Activated CD8-positive, alpha-beta memory T cell treated with anti-CD3 and anti-CD28 coated beads, Interleukin-2, amount 10 ng/mL, durations not matched to agents 7 days and 5 days (primary cell): ENCODE data around the gene TRIM10. TPM values are rescaled to one million over a fixed set of nuclear protein-coding genes. Genes with fewer than 3 reads are reported as not detected.
A peak's percentile ranks its signal among the peaks of the same experiment; 100 is the strongest.

ENCODE experiments used
- ATAC-seq: fragments of 150-1000 bp; cut with Tn5 transposase; one replicate; pipeline ENCODE4 v1.10.0; 2021; ENCODE audit warnings: moderate library complexity
- CTCF ChIA-PET: fragments of 350-600 bp; sonication (Branson Sonifier 250); formaldehyde crosslinking; loops from one replicate; lab custom pipeline; 2021; ENCODE audit warnings: antibody characterized with exemption; lab: Charles Lee
- DNase-seq: peaks from one replicate; pipeline ENCODE4 v3.0.0-alpha.2; 2020
- H3K27ac Mint-ChIP-seq: one replicate; pipeline ENCODE4 v1.8.0; 2021; ENCODE audit warnings: mild to moderate bottlenecking, mixed read lengths
- H3K27me3 Mint-ChIP-seq: one replicate; pipeline ENCODE4 v1.8.0; 2021; ENCODE audit warnings: mixed read lengths
- H3K36me3 Mint-ChIP-seq: one replicate; pipeline ENCODE4 v1.8.0; 2021; ENCODE audit warnings: mild to moderate bottlenecking, mixed read lengths
- H3K4me1 Mint-ChIP-seq: one replicate; pipeline ENCODE4 v1.8.0; 2021; ENCODE audit warnings: mixed read lengths
- H3K4me3 Mint-ChIP-seq: one replicate; pipeline ENCODE4 v1.8.0; 2021; ENCODE audit warnings: mild to moderate bottlenecking, moderate library complexity, mixed read lengths
- H3K9me3 Mint-ChIP-seq: one replicate; pipeline ENCODE4 v1.8.0; 2022; ENCODE audit warnings: low read depth, mixed read lengths
- total RNA-seq, 2 experiments: library from RNA; stranded (reverse); gene quantifications; one replicate each; pipeline ENCODE4 v1.2.3, GENCODE V29; 2021

TRIM10 gene
- total RNA-seq, 2 experiments from 2014 or later = not detected

DNA sequence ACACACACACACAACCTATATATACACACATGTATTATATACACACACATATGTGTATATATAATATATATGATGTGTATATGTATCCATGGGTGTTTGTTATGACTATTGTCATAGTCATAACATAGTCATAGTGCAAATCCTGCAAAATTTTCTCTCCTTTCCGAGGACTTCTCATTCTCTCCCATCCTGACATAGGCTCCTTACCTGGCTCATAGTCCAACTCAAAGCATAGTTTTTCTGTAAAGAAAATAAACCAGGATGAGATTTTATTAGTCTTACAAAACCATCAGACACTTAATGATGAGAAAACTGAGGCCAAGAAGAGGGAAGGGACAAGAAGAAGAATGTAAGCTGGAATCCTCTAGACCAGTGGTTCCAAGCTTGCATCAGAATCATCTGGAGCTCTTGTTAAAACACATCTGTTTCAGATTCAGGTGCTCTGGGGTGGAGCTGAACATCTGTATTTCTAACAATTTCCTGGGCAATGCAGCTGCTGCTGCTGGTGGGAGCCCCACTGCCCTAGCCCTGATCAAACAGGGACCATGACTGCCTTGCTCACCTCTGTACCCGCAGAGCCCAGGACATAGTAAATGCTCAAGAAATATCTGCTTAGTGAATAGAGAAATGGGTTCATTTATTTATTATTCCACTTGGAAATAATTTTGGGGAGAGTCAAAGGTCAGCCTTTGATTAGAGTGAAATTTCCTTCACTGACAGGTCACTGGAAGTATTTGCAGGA lies 5.3 kb downstream of the TRIM10 start:
- Mint-ChIP-seq H3K4me3 (no peak overlapping the region), H3K9me3 (no peaks in the 10 kb centered on the region), H3K4me1 (peaks cover 20% of the 10 kb centered on the region), H3K27ac (no peak overlapping the region), H3K27me3 (peaks cover 47% of the 10 kb centered on the region), H3K36me3 (no peaks in the 10 kb centered on the region)
- CTCF ChIA-PET = no interaction called here
- DNase-seq = no peak
- no peak for ATAC-seq

DNA sequence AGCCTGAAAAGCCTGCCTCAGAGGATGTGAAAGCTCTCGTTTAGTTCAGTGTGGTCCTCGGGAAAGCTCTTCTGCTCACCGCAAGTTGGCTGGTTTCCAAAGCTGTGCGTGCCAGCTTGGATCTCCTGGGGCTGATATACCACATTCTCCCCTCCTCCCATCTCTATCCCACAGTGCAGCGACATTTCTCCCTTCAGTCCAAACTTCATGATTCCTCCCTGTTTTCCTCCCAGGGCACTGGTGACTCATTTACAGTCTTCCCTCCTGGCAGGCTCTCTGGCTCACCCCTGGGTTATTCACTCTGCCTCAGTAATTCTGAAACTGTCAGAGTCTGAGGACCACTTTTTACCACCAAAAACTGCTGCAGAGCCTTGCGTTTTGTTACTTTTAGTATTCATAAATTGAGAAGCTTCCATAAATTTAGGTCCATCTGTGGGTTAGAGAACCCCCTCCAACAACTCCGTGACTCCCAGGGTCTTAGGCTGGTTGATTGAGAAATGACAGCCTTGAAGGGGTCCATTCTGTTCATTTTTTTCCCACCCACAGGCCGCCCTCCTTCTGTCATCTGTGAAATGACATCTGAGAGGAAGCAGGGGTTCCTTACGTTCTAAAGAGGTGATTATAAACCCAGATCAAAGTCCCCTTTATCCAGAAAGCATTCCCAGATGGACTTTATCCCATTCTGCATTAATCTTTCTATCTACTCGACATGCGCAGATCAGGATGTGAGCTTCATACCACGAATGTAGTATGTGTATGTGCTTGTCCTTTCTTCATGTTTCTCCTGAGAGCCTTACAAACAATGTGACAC lies 6.1 kb downstream of the TRIM10 start:
- no peak overlapping the region for H3K27ac Mint-ChIP-seq
- H3K27me3 Mint-ChIP-seq = peaks cover 52% of the 10 kb centered on the region
- no peak overlapping the region for H3K4me3 Mint-ChIP-seq
- H3K9me3 Mint-ChIP-seq = no peaks in the 10 kb centered on the region
- CTCF ChIA-PET = interaction anchor here (1.3 kb wide), 1 partner anchor 24 kb away, joined by 3 read pairs; no protein-coding TSS in a partner anchor
- peaks cover 22% of the 10 kb centered on the region for H3K4me1 Mint-ChIP-seq
- ATAC-seq (no peak), DNase-seq (no peak)
- no peaks in the 10 kb centered on the region for H3K36me3 Mint-ChIP-seq

DNA sequence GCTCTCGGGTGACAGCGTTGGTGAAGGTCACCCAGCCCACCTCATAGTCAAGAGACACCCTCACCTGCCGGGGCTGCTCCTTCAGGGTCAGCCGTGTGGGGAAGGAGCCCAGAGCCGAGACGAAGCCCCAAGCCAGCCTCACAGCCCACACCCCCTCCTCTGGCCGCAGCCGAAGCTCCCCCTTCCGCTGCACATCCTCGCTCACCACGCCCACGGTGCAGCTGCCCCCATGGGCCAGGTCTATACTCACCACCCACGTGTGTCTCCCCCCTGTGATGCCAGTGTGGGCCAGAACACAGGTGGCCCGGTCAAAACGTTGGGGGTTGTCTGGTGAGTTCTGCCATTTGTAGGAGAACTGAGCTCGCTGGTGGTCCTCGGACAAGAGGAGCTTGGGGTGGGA lies 7.0 kb downstream of the TRIM10 start:
- no peak for DNase-seq
- no peaks in the 10 kb centered on the region for H3K9me3 Mint-ChIP-seq
- H3K4me3 Mint-ChIP-seq = no peak overlapping the region
- no peak for ATAC-seq
- H3K36me3 Mint-ChIP-seq = no peaks in the 10 kb centered on the region
- H3K4me1 Mint-ChIP-seq = peaks cover 19% of the 10 kb centered on the region
- H3K27me3 Mint-ChIP-seq = peaks cover 45% of the 10 kb centered on the region
- CTCF ChIA-PET = interaction anchor here (1.3 to 3.1 kb wide), 2 partner anchors 23 to 51 kb away, joined by 3 to 8 read pairs; no protein-coding TSS in a partner anchor
- H3K27ac Mint-ChIP-seq = no peak overlapping the region

DNA sequence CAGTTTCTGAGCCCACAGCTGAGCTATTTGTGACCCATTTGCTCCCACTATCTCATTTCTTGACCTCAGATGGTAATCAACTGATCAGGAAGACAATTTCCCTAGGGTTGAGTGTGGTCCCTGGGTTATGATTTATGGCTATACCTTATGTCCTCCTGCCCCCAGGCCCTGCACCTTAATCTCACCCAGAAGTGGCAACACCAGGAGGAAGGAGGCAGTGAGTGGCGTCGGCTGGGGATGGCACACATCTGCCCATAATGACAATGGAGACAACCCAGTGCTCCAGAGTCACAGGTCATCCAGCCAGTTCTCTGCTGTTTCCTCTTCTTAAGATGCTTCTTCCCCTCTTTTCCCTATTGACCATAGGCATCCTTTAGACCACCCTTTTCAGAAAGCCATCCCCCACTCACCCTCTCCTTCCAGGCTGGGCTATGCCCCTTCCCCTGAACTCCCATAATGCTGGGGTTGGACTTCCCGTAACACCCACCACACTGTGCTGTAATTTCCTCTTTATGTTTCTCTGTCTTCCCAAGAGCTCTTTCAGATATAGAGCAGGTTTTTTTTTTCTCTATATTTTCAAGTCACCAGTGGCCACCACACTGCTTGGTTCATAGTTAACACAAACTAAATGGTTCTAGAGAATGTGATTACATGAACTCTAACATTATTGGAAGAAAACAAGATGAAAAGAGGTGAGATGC lies 8.0 kb downstream of the TRIM10 start:
- no peak overlapping the region for H3K27ac Mint-ChIP-seq
- ATAC-seq = no peak
- peaks cover 39% of the 10 kb centered on the region for H3K27me3 Mint-ChIP-seq
- CTCF ChIA-PET = interaction anchor here (2.5 to 3.1 kb wide), 2 partner anchors 22 to 50 kb away, joined by 8 to 12 read pairs; no protein-coding TSS in a partner anchor
- no peak for DNase-seq
- no peaks in the 10 kb centered on the region for H3K36me3 Mint-ChIP-seq
- H3K4me3 Mint-ChIP-seq = no peak overlapping the region
- H3K4me1 Mint-ChIP-seq = peaks cover 11% of the 10 kb centered on the region
- H3K9me3 Mint-ChIP-seq = no peaks in the 10 kb centered on the region

DNA sequence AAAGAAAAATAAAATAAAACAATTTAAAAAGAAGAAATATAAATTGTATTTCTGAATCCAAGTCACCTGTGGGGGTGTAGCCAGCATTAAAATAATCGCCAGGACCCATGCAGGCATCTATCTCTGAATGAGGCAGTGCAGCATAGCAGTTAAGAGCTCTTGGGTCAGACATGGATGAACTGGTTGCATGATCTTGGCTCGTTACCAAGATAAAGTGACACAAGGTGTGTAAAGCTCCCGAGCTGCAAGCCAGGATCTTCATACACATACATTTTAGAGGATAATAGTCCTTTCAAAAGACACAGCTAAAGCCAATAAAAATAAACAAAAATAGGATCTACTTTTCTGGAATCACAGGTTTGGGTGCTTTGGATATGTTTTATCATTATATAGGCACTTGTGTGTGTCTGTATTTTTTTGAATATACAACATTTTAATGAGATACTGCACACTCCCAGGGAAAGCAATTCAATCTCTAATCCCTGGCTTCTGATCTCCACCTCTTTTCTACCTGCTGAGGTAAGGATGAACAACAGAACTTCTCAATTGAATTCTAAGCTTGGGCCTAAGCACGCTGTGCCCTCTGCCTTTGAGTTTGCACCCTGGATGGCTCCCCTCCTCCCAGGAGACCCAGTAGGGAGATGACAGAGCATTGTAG lies 8.9 kb downstream of the TRIM10 start:
- Mint-ChIP-seq H3K4me1 (peaks cover 8% of the 10 kb centered on the region), H3K9me3 (no peaks in the 10 kb centered on the region), H3K4me3 (no peak overlapping the region), H3K27ac (no peak overlapping the region), H3K36me3 (no peaks in the 10 kb centered on the region), H3K27me3 (peaks cover 44% of the 10 kb centered on the region)
- CTCF ChIA-PET = interaction anchor here (1.4 to 3.1 kb wide), 4 partner anchors 19 to 49 kb away, joined by 4 to 12 read pairs (median 6); no protein-coding TSS in a partner anchor
- ATAC-seq (no peak), DNase-seq (no peak)

DNA sequence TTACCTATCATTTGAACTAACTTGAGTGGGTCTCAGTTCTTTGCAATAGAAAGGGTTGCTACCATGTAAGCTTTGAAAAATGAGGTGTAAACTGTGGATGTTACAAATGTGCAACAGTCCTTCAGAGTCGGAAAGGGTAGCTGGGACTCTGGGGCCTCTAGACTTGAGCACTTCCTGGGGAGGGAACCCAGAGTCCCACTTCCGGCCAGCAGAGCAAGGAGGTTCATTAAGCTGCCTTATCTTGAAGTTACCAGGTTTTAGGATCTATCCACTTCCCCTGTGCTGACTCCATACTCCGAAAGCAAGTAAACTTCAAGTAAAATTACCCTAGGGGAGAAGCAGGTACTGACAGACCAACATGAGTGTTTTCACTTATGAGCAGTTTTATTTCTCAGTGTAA lies 9.4 kb downstream of the TRIM10 start:
- DNase-seq (no peak), ATAC-seq (no peak)
- Mint-ChIP-seq H3K4me1 (peaks cover 10% of the 10 kb centered on the region), H3K36me3 (no peaks in the 10 kb centered on the region), H3K27ac (no peak overlapping the region), H3K9me3 (no peaks in the 10 kb centered on the region), H3K4me3 (no peak overlapping the region), H3K27me3 (peaks cover 44% of the 10 kb centered on the region)
- CTCF ChIA-PET = interaction anchor here (1.4 to 3.1 kb wide), 4 partner anchors 19 to 48 kb away, joined by 4 to 12 read pairs (median 6); no protein-coding TSS in a partner anchor

DNA sequence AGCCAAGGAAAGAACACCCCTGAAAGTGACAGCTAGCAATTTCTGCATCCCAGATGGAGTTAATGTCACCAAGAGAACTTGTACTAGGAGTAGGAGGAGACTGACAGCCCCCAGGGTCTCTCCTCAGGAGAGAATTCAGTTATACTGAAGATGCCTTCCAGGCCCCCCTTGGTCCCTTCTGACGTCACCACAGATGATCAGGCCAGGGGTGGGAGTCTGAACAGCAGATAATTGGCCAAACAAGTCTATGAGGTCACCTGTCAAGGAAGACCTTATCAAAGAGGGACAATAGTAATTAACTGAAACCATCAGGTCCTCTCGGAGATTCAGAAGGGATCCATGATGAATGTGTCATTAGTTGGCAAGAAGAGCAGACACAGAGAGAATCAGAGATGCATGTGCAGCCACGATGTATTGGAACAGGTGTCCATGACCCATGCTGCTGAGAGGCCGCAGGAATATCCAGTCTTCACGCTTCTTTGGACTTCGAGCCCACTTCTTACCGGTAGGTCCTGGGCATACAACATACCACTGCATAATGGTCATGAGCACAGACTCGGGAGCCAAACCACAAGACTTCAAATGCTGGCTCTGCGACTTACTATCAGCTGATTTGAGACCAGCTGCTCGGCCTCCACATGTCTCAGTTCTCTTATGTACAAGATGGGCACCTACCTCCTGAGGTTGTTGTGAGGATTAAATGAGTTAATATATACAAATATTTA lies 10.2 kb downstream of the TRIM10 start:
- H3K4me1 Mint-ChIP-seq = peaks cover 10% of the 10 kb centered on the region
- no peaks in the 10 kb centered on the region for H3K9me3 Mint-ChIP-seq
- ATAC-seq (no peak), DNase-seq (no peak)
- H3K4me3 Mint-ChIP-seq = no peak overlapping the region
- peaks cover 45% of the 10 kb centered on the region for H3K27me3 Mint-ChIP-seq
- CTCF ChIA-PET = interaction anchor here (1.4 to 3.1 kb wide), 4 partner anchors 19 to 48 kb away, joined by 4 to 12 read pairs (median 6); no protein-coding TSS in a partner anchor
- no peaks in the 10 kb centered on the region for H3K36me3 Mint-ChIP-seq
- no peak overlapping the region for H3K27ac Mint-ChIP-seq

DNA sequence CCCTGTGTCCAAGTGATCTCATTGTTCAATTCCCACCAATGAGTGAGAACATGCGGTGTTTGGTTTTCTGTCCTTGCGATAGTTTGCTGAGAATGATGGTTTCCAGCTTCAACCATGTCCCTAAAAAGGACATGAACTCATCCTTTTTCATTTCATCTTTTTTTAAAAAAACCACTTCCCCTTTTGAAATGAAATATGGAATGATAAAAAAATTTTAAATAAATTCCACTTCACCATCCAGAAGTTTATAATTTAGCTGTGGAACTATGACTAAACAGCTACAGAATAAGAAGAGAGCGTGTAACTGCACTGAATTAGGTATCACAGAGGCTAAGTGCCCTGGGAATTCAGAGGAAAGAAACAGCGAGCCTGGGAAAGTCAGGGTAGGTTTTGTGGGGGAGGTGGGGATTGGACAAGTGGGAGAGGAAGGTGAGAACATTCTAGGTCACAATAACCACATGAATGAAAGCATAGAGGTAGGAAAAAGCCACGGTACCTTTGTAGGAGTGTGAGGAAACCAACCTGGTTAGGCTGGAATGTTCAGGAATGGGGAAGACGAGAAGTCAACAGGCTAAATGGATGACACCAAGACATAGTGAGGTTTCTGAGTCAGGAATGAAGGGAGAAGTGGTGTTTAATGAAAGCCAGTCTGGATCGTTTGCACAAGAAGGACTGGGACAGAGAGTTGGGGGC lies 11.0 kb downstream of the TRIM10 start:
- Mint-ChIP-seq H3K4me1 (peaks cover 10% of the 10 kb centered on the region), H3K4me3 (no peak overlapping the region), H3K27ac (no peak overlapping the region), H3K9me3 (no peaks in the 10 kb centered on the region), H3K36me3 (no peaks in the 10 kb centered on the region), H3K27me3 (peaks cover 48% of the 10 kb centered on the region)
- CTCF ChIA-PET = interaction anchor here (2.5 kb wide), 1 partner anchor 19 kb away, joined by 12 read pairs; no protein-coding TSS in a partner anchor
- no peak for ATAC-seq
- no peak for DNase-seq

DNA sequence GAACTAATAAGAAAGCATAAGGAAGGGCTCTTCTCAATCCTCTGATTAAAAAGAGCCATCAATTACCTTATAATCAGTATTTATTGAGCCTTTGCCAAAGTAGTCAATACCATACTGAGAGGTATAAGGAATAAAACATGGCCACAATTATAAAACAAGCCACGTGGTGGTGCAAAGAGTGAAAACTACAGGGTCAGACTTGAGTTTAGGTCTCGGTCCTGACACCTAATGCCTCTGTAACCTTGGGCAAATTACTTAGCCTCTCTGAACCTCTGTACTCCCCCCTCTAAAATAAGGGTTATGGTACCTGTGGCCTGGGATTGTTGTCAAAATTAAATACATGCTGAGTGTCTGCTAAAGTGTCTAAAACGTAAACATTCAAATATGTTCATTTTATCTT lies 11.8 kb downstream of the TRIM10 start:
- CTCF ChIA-PET = interaction anchor here (2.8 kb wide), 1 partner anchor 18 kb away, joined by 9 read pairs; no protein-coding TSS in a partner anchor

DNA sequence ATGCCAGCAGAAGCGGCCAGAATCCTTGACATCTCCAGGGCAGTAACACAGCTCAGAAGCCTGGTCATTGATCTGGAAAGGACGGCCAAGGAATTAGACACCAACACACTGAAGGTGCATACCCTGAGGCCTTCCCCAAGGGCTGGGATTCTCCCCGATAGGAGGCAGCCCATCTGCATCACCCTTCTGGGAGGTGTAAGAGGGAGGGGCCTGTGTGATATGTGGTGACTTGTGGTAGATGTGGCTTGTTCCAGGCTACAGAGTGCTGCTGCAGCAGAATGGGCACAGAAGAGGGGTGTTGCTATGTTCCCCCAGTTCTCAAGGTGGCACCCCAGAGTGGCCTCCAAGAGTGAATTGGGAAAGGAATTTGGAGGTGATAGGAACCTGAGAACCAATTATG lies 13.9 kb downstream of the TRIM10 start:
- peaks cover 10% of the 10 kb centered on the region for H3K4me1 Mint-ChIP-seq
- H3K4me3 Mint-ChIP-seq = no peak overlapping the region
- peaks cover 60% of the 10 kb centered on the region for H3K27me3 Mint-ChIP-seq
- no peak for DNase-seq
- no peaks in the 10 kb centered on the region for H3K9me3 Mint-ChIP-seq
- H3K27ac Mint-ChIP-seq = no peak overlapping the region
- CTCF ChIA-PET = interaction anchor here (0.9 to 2.8 kb wide), 2 partner anchors 15 to 44 kb away, joined by 3 to 9 read pairs; no protein-coding TSS in a partner anchor
- ATAC-seq = peak; percentile 36
- no peaks in the 10 kb centered on the region for H3K36me3 Mint-ChIP-seq

More for the DNA sequence above, 11.8 kb downstream of the TRIM10 start:
- Mint-ChIP-seq H3K4me3 (no peak overlapping the region), H3K4me1 (peaks cover 10% of the 10 kb centered on the region), H3K27ac (no peak overlapping the region), H3K9me3 (no peaks in the 10 kb centered on the region), H3K27me3 (peaks cover 51% of the 10 kb centered on the region), H3K36me3 (no peaks in the 10 kb centered on the region)
- ATAC-seq = no peak
- no peak for DNase-seq

DNA sequence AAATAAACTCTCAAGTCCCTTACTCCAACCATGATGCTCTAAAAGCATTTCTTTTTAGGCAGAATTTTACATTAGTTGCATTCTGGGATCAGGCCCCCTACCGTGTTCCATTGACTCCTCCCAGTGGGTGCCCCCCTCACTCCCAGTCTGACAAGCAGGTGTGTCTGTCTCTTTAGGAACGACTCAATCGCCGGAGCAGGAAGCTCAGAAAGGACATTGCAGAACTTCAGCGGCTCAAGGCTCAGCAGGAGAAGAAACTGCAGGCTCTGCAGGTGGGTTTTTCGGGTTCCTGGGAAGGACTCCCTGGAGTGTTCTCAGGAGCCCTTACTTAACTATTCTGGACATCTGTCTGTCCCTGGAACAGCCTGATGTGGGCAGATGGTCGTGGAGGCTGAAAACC lies 15.2 kb downstream of the TRIM10 start:
- H3K27me3 Mint-ChIP-seq = peaks cover 72% of the 10 kb centered on the region
- no peaks in the 10 kb centered on the region for H3K9me3 Mint-ChIP-seq
- peaks cover 4% of the 10 kb centered on the region for H3K4me1 Mint-ChIP-seq
- no peak overlapping the region for H3K27ac Mint-ChIP-seq
- H3K4me3 Mint-ChIP-seq = no peak overlapping the region
- CTCF ChIA-PET = no interaction called here
- no peak for ATAC-seq
- DNase-seq = no peak
- H3K36me3 Mint-ChIP-seq = no peaks in the 10 kb centered on the region
